ENCODE data around the gene CDKAL1. TPM values are rescaled to one million over a fixed set of nuclear protein-coding genes. Genes with fewer than 3 reads are reported as not detected.

Gene CDKAL1
- total and polyA plus RNA-seq, 10 donors, result 4.8 to 26.9 (median 20.1) TPM

GRCh38 chr6:21079468-21080048, 545.3 kb downstream of the CDKAL1 start:
- no peak for TF ChIP-seq CTCF (IDR thresholded peaks at IDR 0.05 in 8 of 11, conservative IDR thresholded peaks at IDR 0.05 in 3 of 11)
- TF ChIP-seq POLR2AphosphoS5 (IDR thresholded peaks at IDR 0.05), result no peak
- no peak for TF ChIP-seq POLR2A (IDR thresholded peaks at IDR 0.05)
- intact Hi-C loops (cut with DNase I; ENCODE audit: low total_unique reads), result no loop called here
- Histone ChIP-seq H3K4me1 (no peaks in the 10 kb centered on the region), H3K9me3 (peaks cover 0 to 18% (median 8%) of the 10 kb centered on the region in 8 donors), H3K4me3 (no peak overlapping the region), H3K27me3 (replicated peaks in 1 of 7) (no peaks in the 10 kb centered on the region), H3K27ac (no peak overlapping the region), H3K36me3 (peaks cover 0 to 25% (median 3%) of the 10 kb centered on the region in 6 donors)
- DNase-seq, result no peak
- 62 to 83% (median 77%) methylated on average over 2 of the region's 2 CpGs for WGBS, 5 donors

- no peak for DNase-seq
- no peaks in the 10 kb centered on the region for H3K27me3 ChIP-seq (replicated peaks in 1 of 7)
- no peaks in the 10 kb centered on the region for H3K4me1 ChIP-seq
- 90 to 99% (median 96%) methylated on average over 3 of the region's 3 CpGs for WGBS, 5 donors
- TF ChIP-seq POLR2AphosphoS5 (IDR thresholded peaks at IDR 0.05) (no peak), CTCF (IDR thresholded peaks at IDR 0.05 in 8 of 11, conservative IDR thresholded peaks at IDR 0.05 in 3 of 11) (no peak), POLR2A (IDR thresholded peaks at IDR 0.05) (no peak)
- H3K36me3 ChIP-seq, result peaks cover 0 to 26% (median 3%) of the 10 kb centered on the region in 6 donors
- peaks cover 0 to 18% (median 8%) of the 10 kb centered on the region in 8 donors for H3K9me3 ChIP-seq
- no peak overlapping the region for H3K27ac ChIP-seq
- H3K4me3 ChIP-seq, result no peak overlapping the region
- intact Hi-C loops (cut with DNase I; ENCODE audit: low total_unique reads), result no loop called here
Observed at GRCh38 chr6:21080221-21080620, 546.0 kb downstream of the CDKAL1 start.

- intact Hi-C loops (cut with DNase I; ENCODE audit: low total_unique reads), result no loop called here
- Histone ChIP-seq H3K27me3 (replicated peaks in 1 of 7) (no peaks in the 10 kb centered on the region), H3K36me3 (peaks cover 0 to 29% (median 3%) of the 10 kb centered on the region in 6 donors), H3K4me1 (no peaks in the 10 kb centered on the region), H3K27ac (no peak overlapping the region), H3K4me3 (no peak overlapping the region), H3K9me3 (peaks cover 0 to 9% (median 6%) of the 10 kb centered on the region in 8 donors)
- no peak for DNase-seq
- TF ChIP-seq CTCF (IDR thresholded peaks at IDR 0.05 in 8 of 11, conservative IDR thresholded peaks at IDR 0.05 in 3 of 11) (no peak), POLR2A (IDR thresholded peaks at IDR 0.05) (no peak), POLR2AphosphoS5 (IDR thresholded peaks at IDR 0.05) (no peak)
Observed at GRCh38 chr6:21082091-21082490, 547.8 kb downstream of the CDKAL1 start.

GRCh38 chr6:21083708-21084107, 549.5 kb downstream of the CDKAL1 start:
- H3K4me3 ChIP-seq, result no peak overlapping the region
- DNase-seq, result no peak
- H3K27me3 ChIP-seq (replicated peaks in 1 of 7), result no peaks in the 10 kb centered on the region
- TF ChIP-seq CTCF (IDR thresholded peaks at IDR 0.05 in 8 of 11, conservative IDR thresholded peaks at IDR 0.05 in 3 of 11) (no peak), POLR2A (IDR thresholded peaks at IDR 0.05) (no peak), POLR2AphosphoS5 (IDR thresholded peaks at IDR 0.05) (no peak)
- intact Hi-C loops (cut with DNase I; ENCODE audit: low total_unique reads), result no loop called here
- 83 to 97% (median 85%) methylated on average over 4 of the region's 4 CpGs for WGBS, 5 donors
- H3K9me3 ChIP-seq, result no peaks in the 10 kb centered on the region
- no peaks in the 10 kb centered on the region for H3K4me1 ChIP-seq
- peaks cover 0 to 28% (median 3%) of the 10 kb centered on the region in 6 donors for H3K36me3 ChIP-seq
- H3K27ac ChIP-seq, result no peak overlapping the region

All from spleen (tissue), 11 donors.